Measurements from ENCODE around the gene DNM3.
"Not testable (repeated sequence)": the region's sequence is repeated elsewhere in the genome, so short reads cannot be mapped to it uniquely, and the experiment has no call there.

DNM3 gene

DNA sequence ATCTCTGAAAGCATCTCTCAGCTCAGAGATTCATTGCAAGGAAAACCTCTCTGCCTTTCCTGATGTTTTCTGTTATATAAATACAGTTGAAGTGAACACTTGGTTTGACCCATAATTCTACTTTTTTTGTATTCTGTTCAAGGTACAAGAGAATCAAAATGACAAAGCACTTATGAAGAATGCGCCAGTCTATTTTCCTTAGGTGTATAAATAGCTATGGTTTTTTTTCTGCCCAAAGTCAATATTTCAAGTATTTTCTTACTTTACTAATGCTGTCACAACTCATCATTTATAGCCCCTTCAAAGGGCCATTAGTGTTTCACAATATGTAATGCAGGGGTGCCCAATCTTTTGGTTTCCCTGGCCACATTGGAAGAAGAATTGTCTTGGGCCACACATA lies 436.7 kb downstream of the DNM3 start:
- Mint-ChIP-seq H3K27ac (no peak overlapping the region), H3K27me3 (no peaks in the 10 kb centered on the region), H3K4me1 (ENCODE audit: low read depth) (peaks cover 18% of the 10 kb centered on the region), H3K36me3 (ENCODE audit: low read depth) (no peaks in the 10 kb centered on the region), H3K4me3 (no peak overlapping the region), H3K9me3 (no peaks in the 10 kb centered on the region)
- DNase-seq = no peak

DNA sequence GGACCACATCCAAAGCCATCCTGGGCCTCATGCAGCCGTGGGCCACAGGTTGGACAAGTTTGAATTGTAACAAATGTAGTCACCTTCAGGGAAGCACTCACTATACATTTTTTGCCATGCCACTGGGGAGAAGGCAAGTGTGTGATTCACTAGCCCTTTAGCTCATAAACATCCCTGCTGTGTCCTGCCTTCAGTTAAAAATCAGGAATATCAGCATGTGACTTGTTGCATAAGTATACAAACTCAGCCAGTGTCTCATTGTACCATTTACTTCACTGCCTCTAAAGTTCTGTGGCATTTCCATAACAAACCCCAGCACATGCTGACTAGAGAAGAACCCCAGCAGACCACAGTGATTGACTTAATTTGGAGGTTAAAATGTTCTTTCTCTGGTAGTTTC lies 437.2 kb downstream of the DNM3 start:
- no peak for DNase-seq
- peaks cover 15% of the 10 kb centered on the region for H3K4me1 Mint-ChIP-seq (ENCODE audit: low read depth)
- no peaks in the 10 kb centered on the region for H3K9me3 Mint-ChIP-seq
- no peak overlapping the region for H3K4me3 Mint-ChIP-seq
- no peaks in the 10 kb centered on the region for H3K27me3 Mint-ChIP-seq
- H3K27ac Mint-ChIP-seq = no peak overlapping the region
- H3K36me3 Mint-ChIP-seq (ENCODE audit: low read depth) = no peaks in the 10 kb centered on the region

DNA sequence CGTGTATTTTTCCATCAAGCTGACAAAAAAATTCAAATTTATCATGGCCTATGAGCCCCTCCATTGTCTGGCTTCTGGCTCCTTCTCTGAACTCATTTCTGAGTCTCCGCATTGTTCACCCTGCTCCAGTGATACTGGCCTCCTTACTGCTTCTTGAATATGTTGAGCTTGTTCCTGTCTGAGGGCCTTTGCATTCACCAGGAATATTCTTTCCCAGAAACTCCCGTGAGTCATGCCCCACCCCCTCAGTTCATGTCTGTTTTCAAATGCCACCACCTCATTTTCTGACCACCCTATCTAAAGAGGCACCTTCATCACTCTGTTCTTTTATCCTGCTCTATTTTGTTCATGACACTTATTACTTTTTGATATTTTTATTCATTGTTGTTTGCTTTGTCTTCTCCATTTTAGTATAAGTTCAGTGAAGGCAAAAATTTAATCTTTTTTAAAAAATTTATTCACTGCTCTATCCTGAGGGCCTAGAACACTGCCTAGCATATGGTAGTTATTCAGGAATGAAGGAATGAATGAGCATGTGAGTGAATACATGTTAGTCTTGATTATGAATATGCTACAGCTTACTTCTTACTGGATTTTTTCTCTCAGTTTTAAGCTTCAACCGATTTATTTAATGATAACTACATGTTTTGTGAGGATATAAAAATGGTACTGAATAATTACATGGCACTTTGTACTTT lies 438.8 kb downstream of the DNM3 start:
- no peaks in the 10 kb centered on the region for H3K36me3 Mint-ChIP-seq (ENCODE audit: low read depth)

DNA sequence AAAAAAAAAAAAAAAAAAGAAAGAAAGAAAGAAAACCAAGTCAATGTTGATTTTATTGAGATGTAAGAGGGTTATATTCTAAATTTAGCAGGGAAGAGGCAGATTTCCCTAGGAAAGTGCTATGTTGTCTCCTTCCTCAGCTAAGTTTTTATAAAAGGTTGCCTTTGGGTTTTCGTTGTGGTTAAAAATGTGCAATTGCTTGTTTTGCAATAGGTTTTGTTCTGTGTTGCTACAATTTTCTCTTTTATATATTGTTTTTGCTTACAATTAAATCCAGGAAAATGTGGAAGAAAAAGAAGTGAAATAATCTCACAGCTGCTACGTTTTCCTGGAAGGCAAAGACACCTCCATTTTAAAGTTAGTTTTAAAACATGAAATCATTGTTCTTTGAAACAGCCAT lies 442.5 kb downstream of the DNM3 start:
- no peaks in the 10 kb centered on the region for H3K27me3 Mint-ChIP-seq
- H3K36me3 Mint-ChIP-seq (ENCODE audit: low read depth) = no peaks in the 10 kb centered on the region
- H3K4me1 Mint-ChIP-seq (ENCODE audit: low read depth) = peaks cover 5% of the 10 kb centered on the region
- DNase-seq = no peak
- no peaks in the 10 kb centered on the region for H3K9me3 Mint-ChIP-seq
- H3K27ac Mint-ChIP-seq = no peak overlapping the region
- H3K4me3 Mint-ChIP-seq = no peak overlapping the region

More for the DNA sequence above, 438.8 kb downstream of the DNM3 start:
- no peak overlapping the region for H3K27ac Mint-ChIP-seq
- no peak for DNase-seq
- H3K4me3 Mint-ChIP-seq = no peak overlapping the region
- H3K27me3 Mint-ChIP-seq = no peaks in the 10 kb centered on the region
- peaks cover 6% of the 10 kb centered on the region for H3K4me1 Mint-ChIP-seq (ENCODE audit: low read depth)
- no peaks in the 10 kb centered on the region for H3K9me3 Mint-ChIP-seq

DNA sequence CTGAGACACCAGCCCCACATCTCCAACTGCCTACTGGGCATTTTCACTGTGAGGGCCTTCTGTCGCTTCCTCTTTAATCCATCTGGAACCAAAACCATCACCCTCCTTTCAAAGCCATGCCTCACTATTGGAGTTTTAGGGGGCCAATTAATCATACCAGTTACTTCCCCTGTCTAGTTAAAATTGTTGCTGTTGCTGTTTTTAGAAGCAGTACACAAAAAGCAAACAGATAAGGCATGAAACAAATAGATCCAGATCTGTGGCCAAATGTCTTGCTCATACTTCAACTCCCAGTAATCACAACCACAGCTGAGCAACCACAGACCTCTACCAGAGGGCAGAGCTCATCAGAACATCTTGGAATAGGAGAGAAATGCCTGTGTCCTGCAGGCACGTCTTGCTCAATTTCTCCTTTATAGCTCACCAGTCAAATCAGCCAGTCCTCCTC lies 445.4 kb downstream of the DNM3 start:
- no peak overlapping the region for H3K4me3 Mint-ChIP-seq
- no peak for DNase-seq
- peaks cover 1% of the 10 kb centered on the region for H3K4me1 Mint-ChIP-seq (ENCODE audit: low read depth)
- H3K9me3 Mint-ChIP-seq = no peaks in the 10 kb centered on the region
- H3K27me3 Mint-ChIP-seq = no peaks in the 10 kb centered on the region
- H3K27ac Mint-ChIP-seq = peak overlapping the region; percentile 6
- H3K36me3 Mint-ChIP-seq (ENCODE audit: low read depth) = no peaks in the 10 kb centered on the region

DNA sequence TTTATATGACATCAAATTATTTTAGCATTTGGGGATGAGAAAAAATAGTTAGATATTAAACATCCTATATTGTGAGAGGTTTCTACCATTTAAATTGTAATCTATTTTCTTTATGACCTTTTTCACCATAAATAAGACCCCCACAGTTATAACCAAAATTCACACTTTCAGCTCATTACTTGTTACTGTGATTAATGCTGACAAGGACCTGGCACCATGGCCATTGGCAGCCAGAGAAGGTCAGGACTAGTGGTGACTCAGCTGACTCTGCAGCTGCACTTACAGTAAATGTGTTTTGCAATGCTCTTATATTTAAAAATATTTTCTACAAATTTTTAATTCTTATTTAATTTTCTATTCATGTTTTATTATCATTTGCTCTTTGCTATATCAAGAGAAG lies 445.9 kb downstream of the DNM3 start:
- no peak overlapping the region for H3K4me3 Mint-ChIP-seq
- DNase-seq = no peak
- H3K4me1 Mint-ChIP-seq (ENCODE audit: low read depth) = peaks cover 1% of the 10 kb centered on the region
- no peaks in the 10 kb centered on the region for H3K36me3 Mint-ChIP-seq (ENCODE audit: low read depth)
- H3K27me3 Mint-ChIP-seq = no peaks in the 10 kb centered on the region
- no peak overlapping the region for H3K27ac Mint-ChIP-seq
- no peaks in the 10 kb centered on the region for H3K9me3 Mint-ChIP-seq

DNA sequence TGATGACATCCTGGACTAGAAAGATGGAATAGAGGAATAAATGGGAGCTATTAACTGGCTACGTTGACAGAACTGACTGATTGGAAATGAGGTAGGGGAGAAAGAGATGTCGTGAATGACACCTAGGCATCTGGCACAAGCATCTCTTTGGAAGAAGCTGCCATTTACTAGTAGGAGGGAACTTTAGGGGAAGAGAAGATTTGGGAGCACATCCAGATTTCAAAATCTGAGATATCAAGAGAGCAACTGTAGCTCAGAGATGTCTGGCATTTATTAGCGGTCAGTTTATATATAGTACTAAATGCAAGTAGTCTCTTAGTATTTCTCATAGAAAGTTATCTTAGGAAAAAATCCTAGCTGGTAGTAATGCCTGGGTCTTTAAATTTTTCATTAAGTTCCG lies 447.3 kb downstream of the DNM3 start:
- Mint-ChIP-seq H3K4me3 (no peak overlapping the region), H3K27me3 (no peaks in the 10 kb centered on the region), H3K36me3 (ENCODE audit: low read depth) (no peaks in the 10 kb centered on the region), H3K9me3 (no peaks in the 10 kb centered on the region), H3K4me1 (ENCODE audit: low read depth) (peaks cover 1% of the 10 kb centered on the region), H3K27ac (no peak overlapping the region)
- no peak for DNase-seq

DNA sequence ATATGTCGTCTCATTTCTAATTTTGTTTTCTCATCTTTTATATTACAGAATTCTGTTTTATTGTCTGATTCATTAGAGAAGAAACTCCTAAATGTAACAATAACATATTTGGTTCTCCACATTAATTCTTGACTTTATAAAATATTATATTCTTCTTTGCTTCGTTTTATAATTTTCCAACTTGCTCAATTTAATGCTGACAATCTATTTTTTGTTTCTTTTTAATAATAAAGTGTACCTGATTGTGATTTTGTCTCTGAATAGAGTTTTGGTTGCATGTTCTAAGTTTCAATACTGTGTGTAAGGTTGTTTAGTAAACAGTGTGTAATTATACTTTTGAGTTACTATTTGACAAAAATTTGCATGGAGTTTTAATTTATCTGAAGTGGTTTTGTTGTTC lies 448.1 kb downstream of the DNM3 start:
- DNase-seq = no peak
- Mint-ChIP-seq H3K27me3 (no peaks in the 10 kb centered on the region), H3K4me1 (ENCODE audit: low read depth) (peaks cover 1% of the 10 kb centered on the region), H3K27ac (no peak overlapping the region), H3K9me3 (no peaks in the 10 kb centered on the region), H3K4me3 (no peak overlapping the region), H3K36me3 (ENCODE audit: low read depth) (no peaks in the 10 kb centered on the region)

DNA sequence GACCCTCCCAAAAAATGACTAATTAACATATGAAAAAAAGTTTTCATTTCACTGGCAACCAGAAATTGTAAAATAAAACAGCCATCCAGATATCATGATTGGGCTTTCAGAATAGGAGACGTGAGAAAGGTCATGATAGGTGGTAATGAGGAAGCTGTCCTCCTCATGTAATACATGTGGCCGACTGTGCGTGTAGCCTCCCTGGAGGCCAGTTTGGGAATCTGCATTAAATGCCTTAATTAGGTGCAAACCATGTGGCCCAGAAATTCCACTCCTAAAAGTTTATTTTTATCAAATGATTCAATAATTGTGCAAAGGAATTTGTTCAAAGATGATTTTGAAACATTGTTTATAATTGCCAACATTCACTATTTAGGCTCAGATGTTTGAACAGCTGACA lies 451.5 kb downstream of the DNM3 start:
- Mint-ChIP-seq H3K36me3 (ENCODE audit: low read depth) (no peaks in the 10 kb centered on the region), H3K27me3 (no peaks in the 10 kb centered on the region), H3K27ac (no peak overlapping the region), H3K4me3 (no peak overlapping the region), H3K4me1 (ENCODE audit: low read depth) (no peaks in the 10 kb centered on the region), H3K9me3 (no peaks in the 10 kb centered on the region)
- DNase-seq = no peak

DNA sequence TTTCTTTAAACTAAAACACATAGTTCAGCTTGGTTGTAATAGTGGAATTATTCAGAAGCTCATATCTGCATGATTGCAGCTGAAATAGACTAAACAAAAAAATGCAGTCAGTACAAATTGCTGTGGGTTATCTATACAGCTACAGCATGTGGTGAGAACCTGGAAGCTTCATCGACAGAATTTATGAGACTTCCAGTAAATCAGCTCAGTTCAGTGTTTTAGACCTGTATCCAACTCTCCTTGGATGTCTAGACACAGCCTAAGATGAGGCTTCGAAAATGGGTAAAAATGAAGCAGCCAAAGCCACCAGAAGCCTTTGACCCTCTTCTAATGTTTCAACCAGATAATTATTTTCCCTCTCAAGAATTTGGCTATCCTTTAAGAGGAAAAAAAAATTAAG lies 452.1 kb downstream of the DNM3 start:
- H3K27ac Mint-ChIP-seq = no peak overlapping the region
- H3K27me3 Mint-ChIP-seq = no peaks in the 10 kb centered on the region
- no peaks in the 10 kb centered on the region for H3K36me3 Mint-ChIP-seq (ENCODE audit: low read depth)
- no peak for DNase-seq
- H3K4me1 Mint-ChIP-seq (ENCODE audit: low read depth) = peaks cover 2% of the 10 kb centered on the region
- no peak overlapping the region for H3K4me3 Mint-ChIP-seq
- H3K9me3 Mint-ChIP-seq = no peaks in the 10 kb centered on the region

DNA sequence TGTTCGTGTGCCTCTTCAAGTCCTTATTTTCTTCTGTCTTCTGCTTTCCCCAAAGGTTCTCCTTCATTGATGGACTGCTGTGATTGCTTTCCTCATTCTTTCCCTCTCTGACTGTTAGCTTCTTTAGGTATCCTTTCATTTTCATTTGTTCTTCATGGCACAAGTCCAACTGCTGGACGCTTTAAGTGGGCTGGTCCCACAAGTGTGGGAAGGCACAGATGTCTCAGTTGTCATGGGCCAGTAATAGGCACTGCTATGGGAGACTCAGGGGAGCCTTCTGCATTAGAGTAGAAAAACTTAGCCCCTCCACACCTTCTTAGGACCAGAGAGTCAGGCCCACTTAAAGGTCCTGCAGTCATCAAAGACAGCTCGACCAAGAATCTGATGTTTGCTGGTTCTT lies 456.8 kb downstream of the DNM3 start:
- Mint-ChIP-seq H3K36me3 (ENCODE audit: low read depth) (no peaks in the 10 kb centered on the region), H3K27ac (no peak overlapping the region), H3K27me3 (no peaks in the 10 kb centered on the region), H3K4me1 (ENCODE audit: low read depth) (peaks cover 2% of the 10 kb centered on the region), H3K9me3 (peaks cover 5% of the 10 kb centered on the region), H3K4me3 (no peak overlapping the region)
- DNase-seq = no peak

DNA sequence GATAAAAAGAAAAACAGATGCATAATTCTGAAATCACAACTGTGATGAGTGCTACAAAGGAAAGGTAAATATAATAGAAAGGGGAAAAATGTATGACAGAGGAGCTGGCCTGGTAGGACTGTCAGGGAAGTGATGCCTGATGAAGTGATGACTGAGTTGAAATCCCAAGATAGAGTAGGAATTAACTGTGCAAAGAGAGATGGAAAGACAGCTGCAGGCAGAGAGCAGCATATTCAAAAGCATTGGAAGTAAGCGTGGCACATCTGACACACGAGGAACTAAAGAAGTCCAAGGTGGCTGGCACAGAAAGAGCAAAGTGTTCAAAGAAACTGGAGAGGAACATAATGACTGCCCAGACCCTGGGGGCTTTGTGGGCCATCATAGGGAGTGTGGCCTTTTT lies 457.6 kb downstream of the DNM3 start:
- H3K27ac Mint-ChIP-seq = no peak overlapping the region
- peaks cover 2% of the 10 kb centered on the region for H3K4me1 Mint-ChIP-seq (ENCODE audit: low read depth)
- H3K27me3 Mint-ChIP-seq = no peaks in the 10 kb centered on the region
- no peaks in the 10 kb centered on the region for H3K36me3 Mint-ChIP-seq (ENCODE audit: low read depth)
- H3K9me3 Mint-ChIP-seq = peaks cover 9% of the 10 kb centered on the region
- H3K4me3 Mint-ChIP-seq = no peak overlapping the region
- no peak for DNase-seq

DNA sequence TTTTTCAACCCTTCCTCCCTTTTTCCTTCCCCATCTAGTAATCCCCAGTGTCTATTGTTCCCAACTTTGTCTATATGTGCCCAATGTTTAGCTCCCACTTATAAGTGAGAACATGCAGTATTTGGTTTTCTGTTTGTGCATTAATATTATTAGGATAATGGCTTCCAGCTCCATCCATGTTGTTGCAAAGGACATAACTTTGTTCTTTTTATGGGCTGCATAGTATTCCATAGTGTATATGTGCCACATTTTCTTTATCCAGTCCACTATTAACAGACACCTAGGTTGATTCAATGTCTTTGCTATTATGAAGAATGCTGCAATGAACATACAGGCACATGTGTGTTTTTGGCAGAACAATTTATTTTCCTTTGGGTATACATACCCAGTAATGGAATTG lies 458.2 kb downstream of the DNM3 start:
- no peaks in the 10 kb centered on the region for H3K27me3 Mint-ChIP-seq
- no peaks in the 10 kb centered on the region for H3K36me3 Mint-ChIP-seq (ENCODE audit: low read depth)
- H3K4me1 Mint-ChIP-seq (ENCODE audit: low read depth) = peaks cover 2% of the 10 kb centered on the region
- no peak overlapping the region for H3K4me3 Mint-ChIP-seq
- H3K27ac Mint-ChIP-seq = no peak overlapping the region
- DNase-seq = no peak
- peaks cover 10% of the 10 kb centered on the region for H3K9me3 Mint-ChIP-seq

DNA sequence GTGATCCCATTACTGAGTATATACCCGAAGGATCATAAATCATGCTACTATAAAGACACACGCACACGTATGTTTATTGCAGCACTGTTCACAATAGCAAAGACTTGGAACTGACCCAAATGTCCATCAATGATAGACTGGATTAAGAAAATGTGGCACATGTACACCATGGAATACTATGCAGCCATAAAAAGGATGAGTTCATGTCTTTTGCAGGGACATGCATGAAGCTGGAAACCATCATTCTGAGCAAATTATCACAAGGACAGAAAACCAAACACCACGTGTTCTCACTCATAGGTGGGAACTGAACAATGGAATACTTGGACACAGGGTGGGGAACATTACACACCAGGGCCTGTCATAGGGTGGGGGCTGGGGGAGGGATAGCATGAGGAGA lies 466.2 kb downstream of the DNM3 start:
- DNase-seq; H3K27ac Mint-ChIP-seq; H3K4me1 Mint-ChIP-seq (ENCODE audit: low read depth); H3K4me3 Mint-ChIP-seq; H3K27me3 Mint-ChIP-seq; H3K36me3 Mint-ChIP-seq (ENCODE audit: low read depth): not testable (repeated sequence)
- H3K9me3 Mint-ChIP-seq = peaks cover 15% of the 10 kb centered on the region

DNA sequence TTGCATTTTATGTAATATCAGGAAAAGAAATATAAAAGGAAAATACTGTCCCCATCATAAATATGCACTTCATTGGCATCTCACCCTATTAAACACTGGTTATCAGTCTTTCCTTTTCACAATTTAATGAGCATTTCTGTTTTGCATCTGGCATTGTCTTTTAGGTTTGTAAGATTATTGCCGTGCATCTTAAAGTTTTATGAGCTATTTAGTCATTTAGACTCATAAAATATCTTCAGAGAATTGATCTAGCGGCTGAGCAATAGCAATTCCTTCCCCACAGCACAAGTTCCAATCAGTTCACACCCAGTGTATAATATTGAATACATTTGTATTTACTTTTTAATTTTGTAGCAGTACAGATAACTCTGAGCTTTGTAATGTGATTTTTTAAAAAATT lies 466.8 kb downstream of the DNM3 start:
- no peak overlapping the region for H3K4me3 Mint-ChIP-seq
- peaks cover 3% of the 10 kb centered on the region for H3K4me1 Mint-ChIP-seq (ENCODE audit: low read depth)
- no peak for DNase-seq
- H3K9me3 Mint-ChIP-seq = peaks cover 11% of the 10 kb centered on the region
- no peak overlapping the region for H3K27ac Mint-ChIP-seq
- H3K27me3 Mint-ChIP-seq = no peaks in the 10 kb centered on the region
- H3K36me3 Mint-ChIP-seq (ENCODE audit: low read depth) = no peaks in the 10 kb centered on the region

DNA sequence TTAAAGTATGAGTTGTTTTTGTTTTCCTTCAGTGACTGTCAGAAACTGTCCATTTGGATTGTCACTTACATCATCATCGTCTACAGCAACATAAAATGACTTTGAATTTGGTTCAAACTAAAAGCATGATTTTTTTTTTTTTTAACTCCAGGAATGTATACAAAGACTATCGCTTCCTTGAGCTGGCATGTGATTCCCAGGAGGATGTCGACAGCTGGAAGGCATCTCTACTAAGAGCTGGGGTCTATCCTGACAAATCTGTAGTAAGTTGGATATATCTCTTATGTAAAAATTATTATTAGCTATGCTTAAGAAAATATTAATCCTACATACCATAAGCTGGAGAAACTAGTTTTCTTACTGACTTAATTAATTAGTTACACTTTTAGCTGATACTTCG lies 467.3 kb downstream of the DNM3 start:
- Mint-ChIP-seq H3K9me3 (peaks cover 8% of the 10 kb centered on the region), H3K4me3 (no peak overlapping the region), H3K4me1 (ENCODE audit: low read depth) (peaks cover 3% of the 10 kb centered on the region), H3K36me3 (ENCODE audit: low read depth) (no peaks in the 10 kb centered on the region), H3K27ac (no peak overlapping the region), H3K27me3 (no peaks in the 10 kb centered on the region)
- DNase-seq = no peak
